Peyer's patch (tissue), 4 donors: Measurements from ENCODE around the gene KRTAP9-9. TPM values are rescaled to one million over a fixed set of nuclear protein-coding genes. Genes with fewer than 3 reads are reported as not detected.
"Not testable (repeated sequence)": the region's sequence is repeated elsewhere in the genome, so short reads cannot be mapped to it uniquely, and the experiment has no call there.

Source experiments
- DNase-seq, 3 donors: peaks; one replicate each; pipeline ENCODE4 v3.0.0-alpha.2; 2017 to 2019
- H3K27ac ChIP-seq, 4 donors: fragments of 200-600 bp; sonication (generic); one replicate each; pipeline ENCODE4 v1.5.1; 2016 to 2019
- H3K27me3 ChIP-seq, 2 donors: fragments of 200-600 bp; sonication (generic); one replicate each; pipeline ENCODE4 v1.5.1; 2019
- H3K36me3 ChIP-seq, 3 donors: fragments of 200-600 bp; sonication (generic); one replicate each; pipeline ENCODE4 v1.5.1; 2016 to 2019
- H3K4me1 ChIP-seq, 4 donors: fragments of 200-600 bp; sonication (generic); one replicate each; pipeline ENCODE4 v1.5.1; 2016 to 2019
- H3K4me3 ChIP-seq, 4 donors: fragments of 200-600 bp; sonication (generic); 1 replicate in 3 of 4; 2 replicates in 1 of 4; pipeline ENCODE4 v1.5.1; 2016 to 2019; ENCODE audit warnings: mild to moderate bottlenecking in 1 of 4
- H3K9me3 ChIP-seq, 4 donors: fragments of 200-600 bp; sonication (generic); one replicate each; pipeline ENCODE4 v1.5.1; 2016 to 2019; ENCODE audit warnings: mild to moderate bottlenecking in 1 of 4
- CTCF ChIP-seq, 6 experiments: fragments of 450-650 bp in 4 of 6; fragments of 200-600 bp in 2 of 6; sonication (generic) in 1 of 6; IDR thresholded peaks; one replicate each; pipeline ENCODE4 v1.5.1; 2017 to 2019; ENCODE audit warnings: antibody characterized with exemption in 6 of 6, mild to moderate bottlenecking in 3 of 6, moderate library complexity in 1 of 6
- POLR2A ChIP-seq, 2 donors: fragments of 450-650 bp; IDR thresholded peaks; one replicate each; pipeline ENCODE4 v1.5.1; 2017; ENCODE audit warnings: antibody characterized with exemption in 2 of 2, mild to moderate bottlenecking in 2 of 2, moderate library complexity in 2 of 2
- total RNA-seq, 4 donors: library from RNA; depleted of rRNA; stranded (reverse); fragments of >200 nt; gene quantifications; one replicate each; pipeline ENCODE4 v1.1.0, GENCODE V29; 2016

The KRTAP9-9 gene
- total RNA-seq, 4 donors from 2014 or later = not detected

- Histone ChIP-seq H3K4me3 (no peak overlapping the region), H3K36me3 (no peaks in the 10 kb centered on the region), H3K4me1 (no peaks in the 10 kb centered on the region), H3K9me3 (no peaks in the 10 kb centered on the region), H3K27ac (no peak overlapping the region), H3K27me3 (no peaks in the 10 kb centered on the region)
- no peak for DNase-seq
- no peak for TF ChIP-seq CTCF (IDR thresholded peaks at IDR 0.05)
Measured at GRCh38 chr17:41230094-41230493, 25.1 kb upstream of the KRTAP9-9 start.

DNA sequence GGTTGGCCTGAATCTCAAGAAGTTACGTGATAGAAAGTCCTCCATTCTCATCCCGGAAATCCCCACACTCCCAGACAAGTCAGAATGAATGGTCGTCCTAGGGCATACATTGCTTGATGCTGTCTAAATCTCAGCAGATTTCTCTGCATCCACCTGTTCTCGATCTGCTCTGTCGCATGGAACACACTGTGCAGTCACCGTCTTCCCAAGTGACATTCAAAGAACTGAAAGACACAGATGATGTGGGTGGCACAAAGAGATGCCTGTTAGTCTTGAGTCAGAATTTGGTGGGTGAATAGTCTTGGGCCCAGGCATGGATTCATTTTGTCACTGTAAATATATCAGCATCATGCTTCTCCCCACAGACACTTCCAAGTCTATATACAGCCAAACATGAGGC, 23.5 kb upstream of the KRTAP9-9 start:
- no peaks in the 10 kb centered on the region for H3K4me1 ChIP-seq
- H3K27me3 ChIP-seq = no peaks in the 10 kb centered on the region
- H3K27ac ChIP-seq = no peak overlapping the region
- H3K4me3 ChIP-seq = no peak overlapping the region
- no peaks in the 10 kb centered on the region for H3K36me3 ChIP-seq
- no peak for DNase-seq
- H3K9me3 ChIP-seq = no peaks in the 10 kb centered on the region
- TF ChIP-seq CTCF (IDR thresholded peaks at IDR 0.05) (no peak), POLR2A (IDR thresholded peaks at IDR 0.05) (no peak)

GRCh38 chr17:41232399-41233105, 22.6 kb upstream of the KRTAP9-9 start, which contains the start of gene KRTAP9-3:
Gene KRTAP9-3 (plus strand): TSS chr17:41232449. CDS start chr17:41232502, 53 bp downstream.
- not testable (repeated sequence) for H3K4me1 ChIP-seq, H3K27ac ChIP-seq, H3K36me3 ChIP-seq, H3K4me3 ChIP-seq, H3K27me3 ChIP-seq, DNase-seq, H3K9me3 ChIP-seq

DNA sequence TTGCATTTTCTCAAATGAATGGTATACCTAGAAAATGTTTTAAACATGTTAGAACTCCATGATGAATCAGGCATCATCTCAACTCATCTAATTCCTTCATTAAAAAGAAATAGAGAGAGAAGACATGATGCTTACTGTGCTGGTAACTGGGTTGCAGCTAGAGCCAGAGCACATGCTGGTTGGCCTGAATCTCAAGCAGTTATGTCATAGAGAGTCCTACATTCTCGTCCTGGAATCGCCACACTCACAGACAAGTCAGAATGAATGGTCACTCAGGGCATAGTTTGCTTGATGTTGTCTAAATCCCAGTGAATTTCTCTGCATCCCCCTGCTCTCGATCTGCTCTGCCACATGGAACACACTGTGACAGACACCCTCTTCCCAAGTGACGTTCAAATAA, 18.1 kb upstream of the KRTAP9-9 start:
- not testable (repeated sequence) for H3K27me3 ChIP-seq, H3K36me3 ChIP-seq, DNase-seq, H3K4me1 ChIP-seq, H3K4me3 ChIP-seq, H3K9me3 ChIP-seq, H3K27ac ChIP-seq

GRCh38 chr17:41237949-41238437, 17.2 kb upstream of the KRTAP9-9 start, which contains the start of gene KRTAP9-8:
Gene KRTAP9-8 (plus strand): TSS chr17:41237999. CDS start chr17:41238052, 53 bp downstream.
- not testable (repeated sequence) for H3K4me3 ChIP-seq, H3K4me1 ChIP-seq, H3K36me3 ChIP-seq, H3K27ac ChIP-seq, H3K27me3 ChIP-seq, DNase-seq, H3K9me3 ChIP-seq

DNA sequence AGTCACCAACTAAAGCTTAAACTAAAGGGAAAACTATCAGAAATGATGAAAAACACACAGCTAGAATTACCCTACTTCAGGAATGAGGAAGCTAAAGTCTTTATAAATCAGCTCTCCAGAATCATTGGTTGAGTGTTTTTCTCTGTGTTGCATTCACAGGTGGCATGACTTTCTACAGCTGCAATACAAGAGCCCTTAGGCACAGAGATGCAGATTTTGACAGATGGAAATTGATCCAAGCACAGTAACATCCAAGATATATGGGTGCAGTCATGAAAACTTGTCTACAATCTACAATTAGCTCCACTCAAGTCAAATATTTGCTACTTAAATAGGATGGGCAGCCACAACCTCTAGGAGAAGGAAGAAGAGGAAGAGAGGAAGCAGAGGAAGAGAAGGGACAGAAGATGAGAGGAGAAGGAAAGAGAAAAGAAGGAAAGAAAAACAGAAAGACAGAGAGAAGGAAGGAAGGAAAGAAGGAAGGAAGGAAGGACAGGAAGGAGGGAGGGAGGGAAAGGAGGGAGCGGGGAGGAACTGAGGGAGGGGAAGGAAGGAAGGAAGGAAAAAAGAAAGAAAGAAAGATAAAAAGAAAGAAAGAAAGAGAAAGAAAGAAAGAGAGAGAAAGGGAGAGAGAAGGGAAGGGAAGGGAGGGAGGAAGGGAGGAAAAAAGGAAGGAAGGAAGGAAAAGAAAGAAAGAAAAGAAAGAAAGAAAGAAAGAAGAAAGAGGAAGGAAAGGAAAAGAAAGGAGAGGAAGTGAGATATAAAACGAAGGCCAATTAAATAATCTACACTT, 8.0 kb upstream of the KRTAP9-9 start:
- not testable (repeated sequence) for H3K4me1 ChIP-seq, H3K9me3 ChIP-seq, H3K36me3 ChIP-seq

DNA sequence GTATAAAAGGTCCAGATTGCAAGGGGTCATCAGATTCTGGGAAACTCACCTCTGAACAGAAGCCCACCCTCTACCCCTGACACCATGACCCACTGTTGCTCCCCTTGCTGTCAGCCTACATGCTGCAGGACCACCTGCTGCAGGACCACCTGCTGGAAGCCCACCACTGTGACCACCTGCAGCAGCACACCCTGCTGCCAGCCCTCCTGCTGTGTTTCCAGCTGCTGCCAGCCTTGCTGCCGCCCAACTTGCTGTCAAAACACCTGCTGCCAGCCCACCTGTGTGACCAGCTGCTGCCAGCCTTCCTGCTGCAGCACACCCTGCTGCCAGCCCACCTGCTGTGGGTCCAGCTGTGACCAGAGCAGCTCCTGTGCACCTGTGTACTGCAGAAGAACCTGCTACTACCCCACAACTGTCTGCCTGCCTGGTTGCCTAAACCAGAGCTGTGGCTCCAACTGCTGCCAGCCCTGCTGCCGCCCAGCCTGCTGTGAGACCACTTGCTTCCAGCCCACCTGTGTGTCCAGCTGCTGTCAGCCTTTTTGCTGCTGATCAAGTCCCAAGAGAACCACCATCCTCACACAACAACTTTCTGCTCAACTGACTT, 5.4 kb upstream of the KRTAP9-9 start, which contains the start of gene KRTAP9-4:
Gene KRTAP9-4 (plus strand): TSS at position 51 of the 604 bp plus-strand sequence. CDS start 34 bp downstream, at position 85.
- H3K27me3 ChIP-seq, H3K4me3 ChIP-seq, H3K27ac ChIP-seq, H3K36me3 ChIP-seq, H3K9me3 ChIP-seq, H3K4me1 ChIP-seq, DNase-seq: not testable (repeated sequence)

More for the DNA sequence above, 8.0 kb upstream of the KRTAP9-9 start:
- not testable (repeated sequence) for DNase-seq, H3K27ac ChIP-seq, H3K27me3 ChIP-seq, H3K4me3 ChIP-seq

DNA sequence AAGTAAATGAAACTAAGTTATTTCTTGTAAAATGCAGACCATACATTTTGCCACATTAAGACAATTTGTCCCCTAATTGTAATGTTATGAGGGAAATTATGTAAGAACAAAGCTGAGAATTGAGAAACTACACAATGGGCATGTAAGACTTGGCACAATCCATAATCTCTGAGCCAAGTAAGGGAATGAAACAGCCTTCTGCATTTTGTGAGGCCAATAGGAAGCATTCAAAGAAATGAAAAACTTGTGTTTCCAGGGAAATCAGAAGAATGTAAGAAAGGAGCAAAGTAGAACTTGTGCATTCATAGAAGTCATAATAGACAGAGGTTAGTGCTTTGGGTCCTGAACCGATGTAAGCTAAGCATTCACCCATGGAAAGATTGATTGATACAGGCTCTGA, 3.9 kb upstream of the KRTAP9-9 start:
- H3K27ac ChIP-seq = no peak overlapping the region
- no peak for DNase-seq
- H3K4me1 ChIP-seq = no peaks in the 10 kb centered on the region
- H3K27me3 ChIP-seq = no peaks in the 10 kb centered on the region
- no peak overlapping the region for H3K4me3 ChIP-seq
- no peaks in the 10 kb centered on the region for H3K9me3 ChIP-seq
- no peak for TF ChIP-seq CTCF (IDR thresholded peaks at IDR 0.05)
- TF ChIP-seq POLR2A (IDR thresholded peaks at IDR 0.05) = no peak
- H3K36me3 ChIP-seq = no peaks in the 10 kb centered on the region
